Neural cell (in vitro differentiated cells): ENCODE measurements around the gene ABHD14A. TPM values are rescaled to one million over a fixed set of nuclear protein-coding genes. Genes with fewer than 3 reads are reported as not detected.
A peak's percentile ranks its signal among the peaks of the same experiment; 100 is the strongest.

Experiments
- H2AFZ ChIP-seq: fragments of 200-600, 300-800 bp; sonication (generic), shearing (Covaris generic); 2 replicates; pipeline ENCODE4 v1.6.0; 2014; ENCODE audit warnings: low read depth, mild to moderate bottlenecking, antibody characterized with exemption, low read length, moderate library complexity
- H3F3A ChIP-seq: fragments of 200-600 bp; shearing (Covaris generic); 2 replicates; pipeline ENCODE4 v1.6.1; 2016; ENCODE audit warnings: mild to moderate bottlenecking, moderate library complexity, mixed read lengths, antibody characterized with exemption, low read length; ENCODE audit not compliant: insufficient read depth, poor library complexity, severe bottlenecking
- H3K27ac ChIP-seq: fragments of 200-600, 300-800 bp; sonication (generic), shearing (Covaris generic); 2 replicates; pipeline ENCODE4 v1.5.1; 2014; ENCODE audit warnings: mild to moderate bottlenecking, low read length, moderate library complexity
- H3K27me3 ChIP-seq: fragments of 300-800, 200-600 bp; sonication (generic), shearing (Covaris generic); 2 replicates; pipeline ENCODE4 v1.6.0; 2014; ENCODE audit warnings: mild to moderate bottlenecking, low read depth, low read length, moderate library complexity; ENCODE audit not compliant: insufficient read depth
- H3K36me3 ChIP-seq: fragments of 300-800, 200-600 bp; sonication (generic), shearing (Covaris generic); 2 replicates; pipeline ENCODE4 v1.5.1; 2014; ENCODE audit warnings: mild to moderate bottlenecking, antibody characterized with exemption, low read length, moderate library complexity; ENCODE audit not compliant: insufficient read depth
- H3K4me2 ChIP-seq: fragments of 300-800, 200-600 bp; sonication (generic), shearing (Covaris generic); 2 replicates; pipeline ENCODE4 v1.6.0; 2014; ENCODE audit warnings: mild to moderate bottlenecking, low read length
- H3K4me3 ChIP-seq: fragments of 300-800, 200-600 bp; sonication (generic), shearing (Covaris generic); 2 replicates; pipeline ENCODE4 v1.5.1; 2014; ENCODE audit warnings: mild to moderate bottlenecking, low read length, moderate library complexity
- H3K79me2 ChIP-seq: fragments of 200-600 bp; shearing (Covaris generic); replicated peaks from 2 replicates; pipeline ENCODE4 v1.6.0; 2014; ENCODE audit warnings: mild to moderate bottlenecking, low read length, moderate library complexity; ENCODE audit not compliant: insufficient read depth
- H3K9ac ChIP-seq: fragments of 300-800, 200-600 bp; sonication (generic), shearing (Covaris generic); 2 replicates; pipeline ENCODE4 v1.6.1; 2016; ENCODE audit warnings: mild to moderate bottlenecking, low read length, mixed read lengths
- H3K9me2 ChIP-seq: fragments of 200-600 bp; shearing (Covaris generic); 2 replicates; pipeline ENCODE4 v1.6.1; 2016; ENCODE audit warnings: mild to moderate bottlenecking, low read length, mixed read lengths; ENCODE audit not compliant: insufficient read depth
- H3K9me3 ChIP-seq: fragments of 200-600, 300-800 bp; sonication (generic), shearing (Covaris generic); 2 replicates; pipeline ENCODE4 v1.6.1; 2016; ENCODE audit warnings: mild to moderate bottlenecking, mixed run types, low read length, moderate library complexity, mixed read lengths
- H4K20me1 ChIP-seq: fragments of 200-600 bp; shearing (Covaris generic); 2 replicates; pipeline ENCODE4 v1.6.1; 2016; ENCODE audit warnings: mild to moderate bottlenecking, mixed run types; ENCODE audit not compliant: insufficient read depth
- CTCF ChIP-seq: fragments of 450-650 bp; IDR thresholded peaks from 2 replicates; pipeline ENCODE4 v1.5.1; 2014; ENCODE audit warnings: antibody characterized with exemption, mild to moderate bottlenecking, moderate library complexity; ENCODE audit not compliant: poor library complexity, severe bottlenecking
- EP300 ChIP-seq: fragments of 450-650 bp; conservative IDR thresholded peaks from 2 replicates; pipeline ENCODE4 v1.6.1; 2014; ENCODE audit warnings: antibody characterized with exemption, mild to moderate bottlenecking, moderate library complexity; ENCODE audit not compliant: poor library complexity, severe bottlenecking
- EZH2 ChIP-seq: fragments of 200-600, 300-800 bp; shearing (Covaris generic), sonication (generic); IDR thresholded peaks from 2 replicates; pipeline ENCODE4 v1.6.1; 2014; ENCODE audit warnings: antibody characterized with exemption, low read length, borderline replicate concordance, mild to moderate bottlenecking; ENCODE audit not compliant: insufficient read depth, poor library complexity, severe bottlenecking
- MXI1 ChIP-seq: fragments of 450-650 bp; conservative IDR thresholded peaks from 2 replicates; pipeline ENCODE4 v1.6.1; 2014; ENCODE audit warnings: antibody characterized with exemption, mild to moderate bottlenecking; ENCODE audit not compliant: poor library complexity, severe bottlenecking
- POLR2AphosphoS5 ChIP-seq: IDR thresholded peaks from 2 replicates; pipeline ENCODE4 v1.6.1; 2012
- RAD21 ChIP-seq: fragments of 450-650 bp; conservative IDR thresholded peaks from 2 replicates; pipeline ENCODE4 v1.6.1; 2014; ENCODE audit warnings: antibody characterized with exemption, mild to moderate bottlenecking, moderate library complexity
- REST ChIP-seq: IDR thresholded peaks from 2 replicates; pipeline ENCODE4 v1.6.1; 2012; ENCODE audit warnings: borderline replicate concordance
- SMC3 ChIP-seq: fragments of 450-650 bp; conservative IDR thresholded peaks from 2 replicates; pipeline ENCODE4 v1.6.1; 2014; ENCODE audit warnings: antibody characterized with exemption, mild to moderate bottlenecking, moderate library complexity; ENCODE audit not compliant: poor library complexity
- TAF1 ChIP-seq: IDR thresholded peaks from 2 replicates; pipeline ENCODE4 v1.6.1; 2012; ENCODE audit warnings: low read depth
- polyA minus RNA-seq: library from RNA; depleted of rRNA, polyadenylated mRNA; stranded (reverse); fragments of >200 nt; gene quantifications from 2 replicates; pipeline ENCODE4 v1.2.3, GENCODE V29; 2014
- polyA plus RNA-seq: library from polyadenylated mRNA; depleted of rRNA; stranded (reverse); fragments of >200 nt; gene quantifications from 2 replicates; pipeline ENCODE4 v1.2.3, GENCODE V29; 2014

ABHD14A gene
- 57.8 and 75.8 TPM in 2 replicates for polyA plus RNA-seq
- polyA minus RNA-seq = 25.8 and 33.5 TPM in 2 replicates

GRCh38 chr3:51974963-51975851 lies at the start of gene ABHD14A:
ABHD14A (plus strand) TSS chr3:51975064; CDS start chr3:51975136, 72 bp downstream.
- Histone ChIP-seq H3K27ac (peak within 1 kb of the TSS; percentile 70), H2AFZ (peak within 1 kb of the TSS; percentile 86), H3F3A (no peaks in the 10 kb centered on the region), H3K27me3 (no peaks in the 10 kb centered on the region), H3K36me3 (no peaks in the 10 kb centered on the region), H3K79me2 (no peaks in the 10 kb centered on the region), H3K4me3 (peak within 1 kb of the TSS; percentile 69), H3K4me2 (peak within 1 kb of the TSS; percentile 87), H3K9me3 (no peaks in the 10 kb centered on the region), H3K9me2 (no peaks in the 10 kb centered on the region), H3K9ac (peak within 1 kb of the TSS; percentile 85), H4K20me1 (no peaks in the 10 kb centered on the region)
- TF ChIP-seq RAD21 = no peak
- TF ChIP-seq POLR2AphosphoS5 = peak; percentile 75
- peak; percentile 18 for TF ChIP-seq CTCF
- no peak for TF ChIP-seq EP300
- no peak for TF ChIP-seq REST
- peak; percentile 74 for TF ChIP-seq MXI1
- TF ChIP-seq EZH2 = no peak
- peak; percentile 18 for TF ChIP-seq SMC3
- no peak for TF ChIP-seq TAF1

- H3F3A ChIP-seq = no peaks in the 10 kb centered on the region
- no peak overlapping the region for H3K4me2 ChIP-seq
- no peaks in the 10 kb centered on the region for H4K20me1 ChIP-seq
- H3K79me2 ChIP-seq = no peaks in the 10 kb centered on the region
- H3K27me3 ChIP-seq = no peaks in the 10 kb centered on the region
- H3K9me2 ChIP-seq = no peaks in the 10 kb centered on the region
- H3K9ac ChIP-seq = no peak overlapping the region
- H3K9me3 ChIP-seq = no peaks in the 10 kb centered on the region
- H3K27ac ChIP-seq = no peak overlapping the region
- TF ChIP-seq SMC3 (no peak), EP300 (no peak), POLR2AphosphoS5 (no peak), TAF1 (no peak), REST (no peak), CTCF (no peak), MXI1 (no peak), EZH2 (no peak), RAD21 (no peak)
- no peak overlapping the region for H3K4me3 ChIP-seq
- H2AFZ ChIP-seq = no peak overlapping the region
- H3K36me3 ChIP-seq = no peaks in the 10 kb centered on the region
These were observed 47.5 kb upstream of the ABHD14A start for GRCh38 chr3:51927061-51927977.
